BE2C (cell line): ENCODE measurements around the gene EEF1AKMT2.

Experiments used
- DNase-seq: peaks from one replicate; pipeline ENCODE4 v3.0.0-alpha.2; 2020
- H3K27me3 ChIP-seq: fragments of 250-450 bp; sonication (Bioruptor Pico); 2 replicates; pipeline ENCODE4 v1.5.1; 2020; ENCODE audit warnings: mild to moderate bottlenecking
- H3K36me3 ChIP-seq: fragments of 250-450 bp; sonication (Bioruptor Pico); 2 replicates; pipeline ENCODE4 v1.5.1; 2020; ENCODE audit warnings: mild to moderate bottlenecking
- H3K4me1 ChIP-seq: fragments of 250-450 bp; sonication (Bioruptor Pico); 2 replicates; pipeline ENCODE4 v1.5.1; 2020
- H3K4me3 ChIP-seq: 2 replicates; pipeline ENCODE4 v1.5.1; 2011; ENCODE audit warnings: low read depth, low read length
- H3K9me3 ChIP-seq: fragments of 250-450 bp; sonication (Bioruptor Pico); 2 replicates; pipeline ENCODE4 v1.5.1; 2020
- TF ChIP-seq, protein P1 (sequence below): IDR thresholded peaks from 2 replicates; pipeline ENCODE4 v1.5.1; 2012; ENCODE audit warnings: mild to moderate bottlenecking, low read depth, low read length

EEF1AKMT2 gene

GRCh38 chr10:124744102-124745050, 47.3 kb downstream of the EEF1AKMT2 start, which contains the start of gene FAM53B:
Gene FAM53B (minus strand): TSS chr10:124744378. CDS start chr10:124706713, 37,665 bp downstream.
- H3K36me3 ChIP-seq: no peaks in the 10 kb centered on the region
- peaks cover 18% of the 10 kb centered on the region for H3K4me1 ChIP-seq
- TF ChIP-seq, protein P1, sequence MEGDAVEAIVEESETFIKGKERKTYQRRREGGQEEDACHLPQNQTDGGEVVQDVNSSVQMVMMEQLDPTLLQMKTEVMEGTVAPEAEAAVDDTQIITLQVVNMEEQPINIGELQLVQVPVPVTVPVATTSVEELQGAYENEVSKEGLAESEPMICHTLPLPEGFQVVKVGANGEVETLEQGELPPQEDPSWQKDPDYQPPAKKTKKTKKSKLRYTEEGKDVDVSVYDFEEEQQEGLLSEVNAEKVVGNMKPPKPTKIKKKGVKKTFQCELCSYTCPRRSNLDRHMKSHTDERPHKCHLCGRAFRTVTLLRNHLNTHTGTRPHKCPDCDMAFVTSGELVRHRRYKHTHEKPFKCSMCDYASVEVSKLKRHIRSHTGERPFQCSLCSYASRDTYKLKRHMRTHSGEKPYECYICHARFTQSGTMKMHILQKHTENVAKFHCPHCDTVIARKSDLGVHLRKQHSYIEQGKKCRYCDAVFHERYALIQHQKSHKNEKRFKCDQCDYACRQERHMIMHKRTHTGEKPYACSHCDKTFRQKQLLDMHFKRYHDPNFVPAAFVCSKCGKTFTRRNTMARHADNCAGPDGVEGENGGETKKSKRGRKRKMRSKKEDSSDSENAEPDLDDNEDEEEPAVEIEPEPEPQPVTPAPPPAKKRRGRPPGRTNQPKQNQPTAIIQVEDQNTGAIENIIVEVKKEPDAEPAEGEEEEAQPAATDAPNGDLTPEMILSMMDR: no peak
- no peaks in the 10 kb centered on the region for H3K27me3 ChIP-seq
- no peaks in the 10 kb centered on the region for H3K9me3 ChIP-seq
- peak within 1 kb of the TSS; percentile 73 for H3K4me3 ChIP-seq
- peak; percentile 86 for DNase-seq

- peaks cover 18% of the 10 kb centered on the region for H3K4me1 ChIP-seq
- H3K36me3 ChIP-seq: no peaks in the 10 kb centered on the region
- DNase-seq: peak; percentile 39
- peak overlapping the region; percentile 73 for H3K4me3 ChIP-seq
- no peaks in the 10 kb centered on the region for H3K9me3 ChIP-seq
- TF ChIP-seq, protein P1: no peak
- H3K27me3 ChIP-seq: no peaks in the 10 kb centered on the region
These were observed 48.2 kb downstream of the EEF1AKMT2 start for GRCh38 chr10:124743191-124744101.

- TF ChIP-seq, protein P1: peak; percentile 45
- DNase-seq: peak; percentile 39
- Histone ChIP-seq H3K4me3 (peak overlapping the region; percentile 73), H3K9me3 (no peaks in the 10 kb centered on the region), H3K4me1 (peaks cover 18% of the 10 kb centered on the region), H3K36me3 (no peaks in the 10 kb centered on the region), H3K27me3 (no peaks in the 10 kb centered on the region)
These were observed 49.1 kb downstream of the EEF1AKMT2 start for GRCh38 chr10:124742413-124743190.

DNA sequence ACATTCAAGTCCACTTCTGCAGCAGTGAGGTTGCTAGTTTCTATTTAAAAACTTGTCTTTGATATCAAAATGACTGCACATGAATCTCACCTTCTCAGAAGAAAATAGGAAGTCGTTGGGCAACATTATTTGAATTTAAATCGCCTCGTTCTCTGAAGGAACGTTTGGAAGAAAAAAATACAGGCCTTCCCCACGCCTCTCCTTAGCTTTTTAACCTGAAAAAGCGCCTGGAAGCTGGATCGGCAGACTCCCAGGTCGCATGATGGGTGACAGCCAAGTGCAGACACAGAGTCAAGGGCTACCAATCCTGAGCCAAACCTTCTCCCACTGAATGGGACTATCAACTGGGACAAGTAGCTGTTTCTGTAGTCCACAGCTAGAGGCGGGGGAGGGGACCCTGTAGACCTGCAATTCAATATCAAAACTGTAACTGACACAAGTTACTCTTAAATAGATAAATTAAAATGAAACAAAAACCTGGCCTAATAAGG, 49.7 kb downstream of the EEF1AKMT2 start:
- H3K4me3 ChIP-seq: peak overlapping the region; percentile 73
- peak; percentile 37 for DNase-seq
- peaks cover 18% of the 10 kb centered on the region for H3K4me1 ChIP-seq
- TF ChIP-seq, protein P1: no peak
- H3K9me3 ChIP-seq: no peaks in the 10 kb centered on the region
- H3K36me3 ChIP-seq: no peaks in the 10 kb centered on the region
- H3K27me3 ChIP-seq: no peaks in the 10 kb centered on the region

DNA sequence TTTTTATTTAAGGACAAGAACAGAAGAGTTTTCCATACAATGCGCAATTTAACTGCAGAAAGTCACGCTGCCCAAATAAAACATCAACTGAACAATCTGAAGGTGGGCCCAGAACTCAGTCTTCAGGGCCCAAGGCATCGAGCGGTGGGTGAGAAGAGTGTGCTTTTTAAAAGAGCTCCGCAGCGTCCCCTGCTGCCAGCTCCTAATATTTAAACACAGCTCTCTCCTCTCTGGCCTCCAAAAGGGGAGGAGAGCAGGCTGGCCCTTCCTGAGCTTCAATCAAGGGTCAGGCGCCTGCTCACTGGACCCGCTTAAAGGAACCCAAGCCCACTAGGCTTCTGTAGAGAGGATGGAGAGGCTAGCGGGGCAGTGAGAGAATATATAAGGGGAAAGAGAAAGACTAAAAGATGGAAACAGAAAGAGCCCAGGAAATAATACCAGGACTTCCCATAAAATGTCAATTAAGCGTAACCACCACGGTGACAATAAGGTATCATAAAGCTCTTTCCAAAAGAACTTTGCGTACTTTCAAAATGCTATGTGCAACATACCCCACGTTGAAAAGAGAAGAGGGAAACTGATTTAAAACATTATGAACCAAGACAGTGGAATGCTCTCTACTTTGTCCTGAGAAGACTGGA, 50.3 kb downstream of the EEF1AKMT2 start:
- H3K9me3 ChIP-seq: no peaks in the 10 kb centered on the region
- DNase-seq: peak; percentile 78
- H3K4me1 ChIP-seq: peaks cover 18% of the 10 kb centered on the region
- H3K27me3 ChIP-seq: no peaks in the 10 kb centered on the region
- H3K4me3 ChIP-seq: peak overlapping the region; percentile 25
- no peaks in the 10 kb centered on the region for H3K36me3 ChIP-seq
- TF ChIP-seq, protein P1: peak; percentile 77
